Uterus (tissue), 2 donors: Measurements from ENCODE around the gene CITED4.

Experiments
- POLR2A ChIP-seq, 2 donors: fragments of 450-650 bp; IDR thresholded peaks; one replicate each; pipeline ENCODE4 v1.6.1; 2016; ENCODE audit warnings: antibody characterized with exemption in 2 of 2, mild to moderate bottlenecking in 1 of 2, moderate library complexity in 1 of 2
- TF ChIP-seq, protein P1 (sequence below), 4 experiments: fragments of 200-600 bp in 2 of 4; fragments of 450-650 bp in 2 of 4; sonication (generic) in 2 of 4; IDR thresholded peaks; one replicate each; pipeline ENCODE4 v1.5.1; 2016 to 2019; ENCODE audit warnings: antibody characterized with exemption in 4 of 4, mild to moderate bottlenecking in 2 of 4, moderate library complexity in 1 of 4

DNA sequence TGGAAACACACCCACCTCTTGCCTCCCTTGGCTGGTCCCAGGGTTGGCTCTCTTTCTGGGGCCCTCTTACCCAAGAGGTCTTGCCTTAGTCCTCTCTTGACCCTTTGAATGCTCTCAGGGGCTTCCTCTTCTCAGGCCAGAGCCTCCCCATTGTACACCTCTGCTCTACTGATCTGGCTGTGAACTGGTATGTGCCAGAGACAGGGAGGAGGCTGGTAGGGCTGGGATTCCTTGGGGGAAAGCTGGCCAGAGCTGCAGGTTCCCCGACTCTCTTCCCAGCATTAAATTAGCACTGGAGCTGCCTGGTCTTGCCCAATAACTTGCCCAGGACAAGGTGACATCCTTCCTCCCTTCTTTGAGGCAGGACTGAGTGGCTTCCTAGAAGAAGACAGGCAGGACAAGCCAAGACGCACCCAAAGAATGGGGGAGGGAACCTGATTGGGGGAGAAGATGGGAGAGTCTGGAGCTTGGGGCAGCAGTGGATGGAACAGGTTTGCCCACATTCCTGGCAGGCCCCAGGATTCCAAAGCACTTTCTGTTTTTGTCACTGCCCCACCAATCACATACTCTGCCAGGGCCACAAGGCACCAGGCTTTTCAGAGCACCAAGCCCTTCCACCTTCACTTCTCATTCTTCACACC is 37.2 kb upstream of the CITED4 start:
- TF ChIP-seq, protein P1, sequence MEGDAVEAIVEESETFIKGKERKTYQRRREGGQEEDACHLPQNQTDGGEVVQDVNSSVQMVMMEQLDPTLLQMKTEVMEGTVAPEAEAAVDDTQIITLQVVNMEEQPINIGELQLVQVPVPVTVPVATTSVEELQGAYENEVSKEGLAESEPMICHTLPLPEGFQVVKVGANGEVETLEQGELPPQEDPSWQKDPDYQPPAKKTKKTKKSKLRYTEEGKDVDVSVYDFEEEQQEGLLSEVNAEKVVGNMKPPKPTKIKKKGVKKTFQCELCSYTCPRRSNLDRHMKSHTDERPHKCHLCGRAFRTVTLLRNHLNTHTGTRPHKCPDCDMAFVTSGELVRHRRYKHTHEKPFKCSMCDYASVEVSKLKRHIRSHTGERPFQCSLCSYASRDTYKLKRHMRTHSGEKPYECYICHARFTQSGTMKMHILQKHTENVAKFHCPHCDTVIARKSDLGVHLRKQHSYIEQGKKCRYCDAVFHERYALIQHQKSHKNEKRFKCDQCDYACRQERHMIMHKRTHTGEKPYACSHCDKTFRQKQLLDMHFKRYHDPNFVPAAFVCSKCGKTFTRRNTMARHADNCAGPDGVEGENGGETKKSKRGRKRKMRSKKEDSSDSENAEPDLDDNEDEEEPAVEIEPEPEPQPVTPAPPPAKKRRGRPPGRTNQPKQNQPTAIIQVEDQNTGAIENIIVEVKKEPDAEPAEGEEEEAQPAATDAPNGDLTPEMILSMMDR (IDR thresholded peaks at IDR 0.05) = no peak
- TF ChIP-seq POLR2A (IDR thresholded peaks at IDR 0.05) = no peak
